Inflammatory macrophage (primary cell): ENCODE data around the gene PDYN.

Experiments used
- DNase-seq, 2 donors: peaks; one replicate each; pipeline ENCODE4 v3.0.0-alpha.2; 2020 to 2022

The PDYN gene

DNA sequence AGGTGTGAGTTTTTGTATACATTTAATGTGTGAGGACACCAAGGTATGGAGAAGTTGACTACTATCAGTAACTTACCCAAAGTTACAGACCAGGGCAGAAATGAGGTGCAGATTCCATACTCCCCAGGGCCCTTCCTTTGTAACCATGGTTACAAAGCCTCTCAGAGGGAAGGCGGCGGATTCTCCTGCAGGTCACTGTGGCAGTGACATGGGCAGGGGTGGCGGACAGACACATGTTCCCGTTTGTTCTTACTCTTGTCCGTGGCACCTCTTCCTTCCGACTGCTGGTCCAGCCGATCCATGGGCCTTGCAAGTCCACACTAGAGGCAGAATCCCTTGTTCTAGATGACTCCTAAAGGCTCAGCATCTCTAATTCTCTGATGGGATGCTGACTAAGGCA is 43.0 kb downstream of the PDYN start:
- DNase-seq = no peak

DNA sequence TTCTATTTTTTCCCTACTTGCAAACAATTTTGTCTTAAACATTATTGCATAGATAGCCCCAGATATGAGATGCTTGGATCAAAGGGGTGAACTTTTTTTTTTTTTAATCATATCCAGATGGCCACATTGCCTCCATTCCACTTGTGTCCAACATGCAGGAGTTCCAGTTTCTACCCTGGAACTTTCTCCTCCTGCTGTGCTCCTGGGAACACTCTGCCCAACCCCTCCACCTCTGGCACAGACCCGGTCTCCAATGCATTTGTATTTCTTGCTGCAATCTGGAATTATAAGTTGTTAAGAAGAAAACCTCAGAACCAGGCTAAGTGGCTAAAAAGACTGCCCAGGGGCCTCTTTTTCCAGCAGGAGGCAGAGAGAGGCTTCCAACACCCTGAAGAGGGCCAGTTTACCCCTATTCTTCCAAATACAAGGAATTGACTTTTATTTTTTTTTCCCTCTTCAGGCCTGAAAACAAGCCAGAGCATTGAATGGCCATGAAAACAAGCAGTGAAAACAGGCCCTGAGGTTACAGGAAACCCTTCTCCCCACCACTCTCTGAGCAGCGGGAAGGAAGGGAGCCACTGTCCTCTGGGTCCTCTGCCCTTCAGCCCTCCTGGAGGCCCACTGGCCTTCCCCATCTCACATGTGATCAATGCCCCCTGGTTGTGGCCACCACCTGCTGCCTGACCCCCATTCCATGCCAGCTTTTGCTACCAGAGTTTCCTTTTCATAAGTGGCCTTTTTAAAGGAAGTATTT is 44.3 kb downstream of the PDYN start:
- no peak for DNase-seq

DNA sequence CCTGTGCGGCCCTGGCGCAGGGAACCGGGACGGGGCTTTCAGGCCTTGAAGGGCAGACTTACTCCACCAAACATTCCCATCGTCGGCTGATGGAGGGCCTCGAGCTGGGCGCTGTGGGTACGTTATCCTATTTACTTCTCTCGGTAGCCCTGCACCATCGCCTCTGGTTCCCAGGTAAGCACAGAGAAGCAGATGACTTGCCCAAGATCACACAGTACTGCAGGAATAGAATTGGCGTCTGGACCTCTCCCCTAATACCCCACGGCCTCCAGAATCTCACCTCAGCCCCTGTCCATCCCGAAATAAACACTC is 46.4 kb downstream of the PDYN start:
- DNase-seq = no peak

DNA sequence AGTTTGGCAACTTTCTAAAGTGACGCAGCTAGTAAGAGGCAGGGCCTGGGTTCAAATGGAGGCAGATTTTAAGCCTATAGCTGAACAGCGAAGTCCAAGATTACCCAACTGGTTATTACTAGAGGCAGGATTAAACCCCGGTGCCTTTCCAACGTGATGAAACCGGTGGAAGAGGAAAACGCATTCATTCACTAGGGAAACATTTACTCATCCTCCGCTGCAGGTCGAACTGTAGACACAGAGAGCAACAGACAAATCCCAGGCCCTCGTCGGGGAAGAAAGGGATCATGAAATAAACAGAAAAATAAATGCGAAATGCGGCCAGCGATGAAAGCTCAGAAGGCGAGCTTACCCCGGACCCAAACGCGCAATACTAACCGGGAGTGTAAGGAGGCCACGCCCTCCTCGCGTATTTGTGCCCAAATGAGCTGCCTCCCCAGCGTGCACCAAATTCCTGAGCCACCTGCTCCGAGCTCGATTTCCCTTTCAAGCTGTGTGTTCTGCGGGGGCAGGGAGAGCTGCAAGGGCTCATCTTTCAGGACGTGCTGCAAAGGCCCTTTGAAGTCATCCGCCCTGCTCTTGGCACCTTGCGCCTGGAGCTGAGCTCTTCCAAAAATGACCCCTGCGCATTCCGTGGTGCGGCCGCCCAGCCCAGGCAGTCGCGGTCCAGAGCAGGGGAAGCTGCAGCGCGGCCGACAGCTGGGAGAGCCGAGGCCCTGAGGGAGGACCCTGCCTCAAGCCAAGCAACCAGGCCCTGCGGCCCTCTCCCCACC is 46.9 kb downstream of the PDYN start:
- peak; percentile 93 to 94 for DNase-seq

DNA sequence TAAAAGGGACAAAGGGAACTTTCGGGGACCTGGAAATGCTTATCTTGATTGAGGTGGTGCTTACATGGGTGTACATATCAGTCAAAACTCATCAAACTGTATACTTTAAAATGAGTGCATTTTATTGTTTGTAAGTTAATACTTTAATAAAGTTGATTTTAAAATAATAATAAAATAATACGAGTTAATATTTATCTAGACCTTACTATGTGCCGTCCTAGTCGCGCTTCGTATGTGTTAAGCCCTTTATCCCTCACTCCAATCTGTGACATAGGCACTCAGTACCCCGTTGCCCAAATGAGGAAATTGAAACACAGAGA is 47.5 kb downstream of the PDYN start:
- no peak for DNase-seq

DNA sequence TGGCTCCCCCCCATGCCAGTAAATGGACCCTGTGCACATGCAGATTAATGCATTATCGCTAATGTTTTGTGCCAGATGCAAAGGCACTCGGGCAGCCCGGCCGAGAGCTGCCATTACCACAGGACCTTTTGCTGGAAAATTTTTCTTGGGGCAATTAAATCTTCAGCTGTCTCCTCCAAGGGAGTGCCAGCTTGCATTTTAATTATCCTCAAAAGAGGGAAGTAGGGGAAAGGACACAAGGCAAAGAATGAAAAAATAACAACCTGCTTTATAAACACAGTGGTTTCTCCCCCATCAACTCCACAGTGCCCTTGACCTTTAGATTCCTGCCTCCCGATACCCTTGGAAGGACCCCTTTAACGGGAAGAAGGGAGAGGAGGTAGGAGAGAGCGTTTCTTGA is 48.2 kb downstream of the PDYN start:
- DNase-seq = peak; percentile 31 to 60

DNA sequence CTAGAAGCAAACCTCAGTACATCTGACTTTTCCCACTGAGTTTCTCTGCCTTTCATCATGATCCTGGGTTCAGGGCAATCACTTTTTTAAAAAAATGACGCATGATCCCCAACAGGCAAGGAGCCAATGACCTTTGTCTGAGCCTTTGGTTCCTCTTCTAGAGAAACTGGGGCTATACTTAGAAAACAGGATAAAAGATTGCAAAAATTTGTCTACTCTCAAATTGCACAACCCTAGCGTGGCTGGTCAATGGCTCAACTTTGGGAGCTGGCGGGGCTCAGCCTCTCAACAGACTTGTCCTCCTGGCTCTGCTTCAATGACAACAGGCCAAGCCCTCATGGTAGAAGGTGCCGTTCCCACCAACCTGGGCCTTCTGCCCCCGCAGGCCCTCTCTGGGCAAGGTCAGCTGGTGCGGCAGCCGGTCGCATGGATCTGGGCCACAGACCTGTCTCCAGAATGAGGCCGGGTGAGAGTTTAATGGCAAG is 48.7 kb downstream of the PDYN start:
- DNase-seq = peak; percentile 97 to 98

DNA sequence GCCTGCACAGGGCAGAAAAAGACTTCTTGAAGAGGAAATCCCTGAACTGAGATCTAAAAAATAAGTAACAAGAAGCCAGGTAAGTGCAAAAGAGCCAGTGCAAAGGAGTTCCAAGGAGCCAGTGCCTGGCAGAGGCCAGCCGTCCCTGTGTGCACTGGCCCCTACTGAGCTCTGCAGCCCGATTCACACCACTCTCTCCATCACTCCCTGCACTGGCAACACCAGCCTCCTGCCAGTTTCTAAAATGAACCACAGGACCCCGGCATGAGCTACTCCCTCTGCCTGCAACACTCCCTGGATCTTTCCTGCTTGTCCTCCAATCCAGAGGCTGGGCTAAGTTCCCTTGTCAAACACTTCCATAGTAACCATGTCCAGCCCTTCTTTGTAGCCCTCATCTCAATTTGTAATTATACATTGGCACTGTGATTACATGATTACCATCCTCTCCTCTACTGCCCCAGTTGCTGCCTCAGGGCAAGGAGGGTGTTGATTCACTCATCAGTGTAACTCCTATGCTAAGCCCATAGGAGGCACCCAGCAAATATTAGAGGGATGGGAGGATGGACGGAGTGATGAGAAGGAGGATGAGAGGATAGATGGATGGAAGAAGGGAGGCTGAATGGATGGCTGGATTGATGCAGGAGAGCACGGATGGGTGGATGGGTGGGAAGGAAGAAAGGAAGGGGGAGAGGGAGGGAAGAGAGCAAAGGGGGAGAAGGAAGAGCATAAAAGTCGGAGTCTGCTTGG is 49.3 kb downstream of the PDYN start:
- no peak for DNase-seq

DNA sequence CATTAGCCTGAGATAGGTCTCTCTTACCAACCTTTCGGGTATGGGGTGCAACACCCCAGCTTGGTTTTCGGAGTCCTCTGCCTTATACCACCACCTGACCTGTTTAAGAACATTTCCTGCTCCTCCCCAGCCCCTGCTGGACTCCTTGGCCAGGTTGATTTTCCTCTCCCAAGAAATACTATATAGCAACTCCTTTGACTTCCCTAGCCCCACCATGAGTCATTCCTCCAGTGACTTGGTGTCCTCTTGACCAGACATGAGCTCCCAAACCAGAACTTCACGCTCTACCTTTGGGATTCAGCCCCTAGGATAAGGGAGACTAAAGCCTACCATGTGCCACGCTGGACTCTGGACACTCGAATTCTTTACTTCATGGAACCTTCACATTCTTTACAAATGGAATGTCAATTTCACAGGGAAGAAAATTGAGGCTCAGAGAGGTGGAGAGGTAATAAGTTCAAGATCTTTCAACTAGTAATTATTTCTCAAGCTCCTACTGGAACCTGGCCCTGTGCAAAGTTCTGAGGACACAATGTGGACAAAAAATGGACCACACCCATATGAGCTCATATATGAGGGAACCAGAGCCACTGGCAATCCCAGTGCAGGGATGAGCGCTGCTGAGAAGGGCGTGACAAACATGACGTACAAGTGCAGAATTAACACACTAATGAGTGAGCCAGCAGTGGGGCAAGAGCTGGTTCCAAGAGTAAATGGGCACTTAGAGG is 50.4 kb downstream of the PDYN start:
- peak; percentile 92 to 96 for DNase-seq

DNA sequence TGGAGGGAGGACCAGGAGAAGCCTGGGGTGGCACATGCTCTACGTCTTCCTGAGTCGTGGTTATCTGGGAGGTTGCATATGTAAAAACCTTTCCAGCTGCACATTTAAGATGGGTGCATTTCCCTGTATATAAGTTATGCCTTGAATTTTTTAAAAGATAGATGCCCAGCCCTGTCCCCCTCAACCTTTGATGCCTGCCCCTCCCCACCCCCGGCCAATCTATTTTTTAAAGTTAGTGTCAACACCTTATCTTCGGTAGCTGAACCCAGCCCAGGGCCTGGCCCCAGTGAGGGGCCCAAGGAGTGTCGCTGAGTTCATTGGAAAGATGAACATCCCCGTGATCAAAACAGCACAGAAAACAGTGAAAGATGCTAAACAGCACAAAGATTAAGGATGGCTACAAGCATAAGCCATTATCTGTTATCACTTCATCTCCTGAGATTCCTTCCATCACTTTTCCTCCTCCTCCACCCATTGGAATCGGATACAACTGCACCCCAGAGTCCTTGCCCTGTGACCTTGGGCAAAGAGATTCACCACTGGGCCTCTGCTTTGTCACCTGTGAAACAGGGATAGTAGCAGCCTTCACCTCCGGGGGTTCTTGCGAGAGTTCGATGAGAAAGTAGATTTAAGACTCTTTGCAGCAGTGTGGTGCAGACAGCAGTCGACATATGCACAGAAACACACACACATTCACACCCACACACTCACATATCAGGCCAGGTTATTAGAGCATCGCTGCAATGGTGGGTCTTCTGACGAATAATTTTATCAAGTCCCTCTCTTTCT is 51.2 kb downstream of the PDYN start:
- no peak for DNase-seq

DNA sequence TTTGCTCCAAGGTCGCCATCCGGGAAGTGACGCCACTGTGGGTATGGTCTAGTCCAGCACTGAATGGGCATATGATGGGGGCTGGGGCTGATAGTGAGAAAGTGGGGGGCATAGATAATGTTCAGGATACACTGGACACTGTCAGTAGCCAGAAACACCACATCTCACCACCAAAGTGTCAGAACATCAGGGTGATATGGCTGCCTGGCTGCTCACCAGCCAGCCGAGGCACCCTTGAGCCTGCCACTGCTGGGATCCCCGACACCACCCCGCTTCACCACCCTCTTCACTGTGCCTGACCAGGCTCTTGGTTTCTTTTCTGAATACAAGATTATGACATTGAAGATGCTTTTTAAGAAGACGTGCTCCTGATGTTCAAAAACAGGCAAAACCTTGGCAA is 51.8 kb downstream of the PDYN start:
- DNase-seq = no peak

DNA sequence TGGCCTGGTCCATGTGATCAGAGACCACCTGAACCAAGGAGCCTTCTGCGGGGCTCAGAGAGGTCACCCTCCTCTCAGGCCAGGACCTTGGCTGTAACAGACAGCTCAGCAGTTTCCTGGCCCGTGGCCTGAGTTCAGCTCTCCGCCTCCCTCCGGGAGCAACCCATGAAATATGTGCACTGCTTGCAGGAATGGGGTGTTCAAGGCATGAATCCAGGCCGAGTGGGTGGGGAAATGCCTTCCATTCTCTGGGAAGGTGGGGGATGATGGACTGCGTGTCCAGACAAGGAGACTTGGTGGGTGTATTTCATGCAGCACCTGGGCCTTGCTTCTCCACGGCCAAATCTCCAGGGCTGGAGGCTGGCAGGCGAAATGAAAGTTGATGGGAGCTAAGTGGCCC is 52.6 kb downstream of the PDYN start:
- DNase-seq = no peak

DNA sequence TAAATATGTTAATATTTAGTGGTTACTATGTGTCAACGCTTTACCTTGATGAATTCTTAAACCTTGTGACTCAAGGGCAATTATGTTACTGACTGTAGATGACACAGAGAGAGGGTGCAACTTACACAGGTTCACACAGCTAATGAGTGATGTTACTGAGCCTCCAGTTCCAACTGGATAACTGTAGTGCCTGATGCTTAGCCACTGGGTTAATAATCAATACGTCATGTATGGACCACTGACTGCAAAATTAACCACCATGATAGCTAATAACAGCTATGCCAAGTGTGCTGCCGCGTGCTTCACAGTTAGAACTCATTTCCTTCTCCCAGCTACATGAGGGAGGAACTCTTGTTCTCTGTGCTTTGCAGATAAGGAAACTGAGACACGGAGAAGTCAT is 53.3 kb downstream of the PDYN start:
- no peak for DNase-seq

DNA sequence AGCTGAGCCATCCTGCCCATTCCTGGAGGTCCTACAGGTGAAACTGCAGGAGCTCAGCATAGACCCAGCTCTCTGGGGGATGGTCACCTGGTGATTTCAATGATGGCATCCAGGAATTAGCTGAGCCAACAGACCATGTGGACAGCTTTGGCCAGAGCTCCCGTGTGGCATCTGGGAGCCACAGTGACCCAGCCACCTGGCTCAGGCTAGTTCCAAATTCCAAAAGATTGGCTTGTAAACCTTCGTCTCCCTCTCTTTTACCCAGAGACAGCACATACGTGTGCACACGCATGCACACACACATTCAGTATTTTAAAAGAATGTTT is 54.6 kb downstream of the PDYN start:
- DNase-seq = no peak

DNA sequence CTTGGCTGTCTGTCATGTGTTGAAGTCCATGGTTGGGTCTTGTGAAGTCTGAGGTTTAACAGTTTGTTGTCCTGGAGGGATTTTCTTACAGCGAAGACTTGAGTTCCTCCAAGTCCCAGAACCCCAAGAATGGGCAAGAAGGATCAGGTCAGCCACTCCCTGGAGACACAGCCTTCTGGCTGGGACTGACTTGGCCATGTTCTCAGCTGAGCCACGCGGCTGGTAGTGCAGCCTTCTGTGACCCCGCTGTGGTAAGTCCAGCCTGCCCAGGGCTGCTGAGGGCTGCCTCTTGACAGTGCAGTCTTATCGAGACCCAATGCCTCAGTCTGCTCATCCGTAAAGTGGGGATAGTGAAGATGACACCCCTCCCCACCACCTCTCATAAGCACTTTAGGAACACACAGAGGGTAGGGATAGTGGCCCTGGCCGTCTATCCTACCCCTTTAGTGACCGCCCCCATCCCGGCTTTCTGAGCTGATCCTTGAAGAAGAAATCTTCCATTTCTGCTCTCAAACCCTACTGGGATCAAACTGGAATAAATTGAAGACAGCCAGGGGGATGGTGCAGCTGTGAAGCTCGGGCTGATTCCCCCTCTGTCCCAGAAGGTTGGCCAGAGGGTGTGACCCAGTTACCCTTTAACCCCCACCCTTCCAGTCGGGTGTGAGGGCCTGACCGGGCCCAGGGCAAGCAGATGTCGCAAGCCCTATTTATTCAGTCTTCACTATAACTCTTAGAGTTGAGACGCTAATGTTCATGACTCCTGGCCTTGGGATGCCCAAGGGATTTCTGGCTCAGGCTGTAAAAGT is 55.2 kb downstream of the PDYN start:
- DNase-seq = no peak

DNA sequence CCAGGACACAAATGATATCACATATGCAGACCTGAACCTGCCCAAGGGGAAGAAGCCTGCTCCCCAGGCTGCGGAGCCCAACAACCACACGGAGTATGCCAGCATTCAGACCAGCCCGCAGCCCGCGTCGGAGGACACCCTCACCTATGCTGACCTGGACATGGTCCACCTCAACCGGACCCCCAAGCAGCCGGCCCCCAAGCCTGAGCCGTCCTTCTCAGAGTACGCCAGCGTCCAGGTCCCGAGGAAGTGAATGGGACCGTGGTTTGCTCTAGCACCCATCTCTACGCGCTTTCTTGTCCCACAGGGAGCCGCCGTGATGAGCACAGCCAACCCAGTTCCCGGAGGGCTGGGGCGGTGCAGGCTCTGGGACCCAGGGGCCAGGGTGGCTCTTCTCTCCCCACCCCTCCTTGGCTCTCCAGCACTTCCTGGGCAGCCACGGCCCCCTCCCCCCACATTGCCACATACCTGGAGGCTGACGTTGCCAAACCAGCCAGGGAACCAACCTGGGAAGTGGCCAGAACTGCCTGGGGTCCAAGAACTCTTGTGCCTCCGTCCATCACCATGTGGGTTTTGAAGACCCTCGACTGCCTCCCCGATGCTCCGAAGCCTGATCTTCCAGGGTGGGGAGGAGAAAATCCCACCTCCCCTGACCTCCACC is 56.4 kb downstream of the PDYN start:
- no peak for DNase-seq

DNA sequence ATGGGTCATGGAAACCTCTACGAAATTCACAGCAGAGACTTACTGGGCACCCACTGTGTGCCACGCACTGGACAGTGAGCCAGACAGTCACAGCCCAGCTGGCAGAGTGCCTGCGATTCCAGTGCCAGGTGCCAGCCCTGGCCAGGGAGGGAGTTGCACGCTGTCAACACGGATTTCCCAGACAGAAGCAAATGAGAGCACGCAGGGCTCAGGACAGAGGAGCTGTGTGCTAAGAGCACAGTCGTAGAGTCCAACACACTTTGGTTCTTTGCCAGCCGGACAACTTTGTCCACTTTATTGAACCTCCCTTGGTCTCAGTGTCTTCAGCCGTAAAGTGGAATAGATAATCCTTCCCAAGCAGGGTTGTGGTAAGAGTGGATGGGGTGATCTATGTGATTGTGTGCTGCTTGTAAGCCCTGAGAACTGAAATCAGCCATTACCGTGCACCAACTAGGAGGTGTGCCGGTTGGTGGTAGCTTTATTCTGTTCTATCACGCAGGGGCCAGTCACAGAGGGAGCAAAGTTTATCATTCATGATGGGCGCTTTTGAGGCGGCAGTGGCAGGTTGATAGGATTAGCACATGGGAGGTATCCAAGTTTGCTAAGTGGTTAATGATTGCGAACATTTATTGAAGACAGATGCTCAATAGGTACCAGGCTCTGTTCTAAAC is 58.0 kb downstream of the PDYN start:
- DNase-seq = no peak

DNA sequence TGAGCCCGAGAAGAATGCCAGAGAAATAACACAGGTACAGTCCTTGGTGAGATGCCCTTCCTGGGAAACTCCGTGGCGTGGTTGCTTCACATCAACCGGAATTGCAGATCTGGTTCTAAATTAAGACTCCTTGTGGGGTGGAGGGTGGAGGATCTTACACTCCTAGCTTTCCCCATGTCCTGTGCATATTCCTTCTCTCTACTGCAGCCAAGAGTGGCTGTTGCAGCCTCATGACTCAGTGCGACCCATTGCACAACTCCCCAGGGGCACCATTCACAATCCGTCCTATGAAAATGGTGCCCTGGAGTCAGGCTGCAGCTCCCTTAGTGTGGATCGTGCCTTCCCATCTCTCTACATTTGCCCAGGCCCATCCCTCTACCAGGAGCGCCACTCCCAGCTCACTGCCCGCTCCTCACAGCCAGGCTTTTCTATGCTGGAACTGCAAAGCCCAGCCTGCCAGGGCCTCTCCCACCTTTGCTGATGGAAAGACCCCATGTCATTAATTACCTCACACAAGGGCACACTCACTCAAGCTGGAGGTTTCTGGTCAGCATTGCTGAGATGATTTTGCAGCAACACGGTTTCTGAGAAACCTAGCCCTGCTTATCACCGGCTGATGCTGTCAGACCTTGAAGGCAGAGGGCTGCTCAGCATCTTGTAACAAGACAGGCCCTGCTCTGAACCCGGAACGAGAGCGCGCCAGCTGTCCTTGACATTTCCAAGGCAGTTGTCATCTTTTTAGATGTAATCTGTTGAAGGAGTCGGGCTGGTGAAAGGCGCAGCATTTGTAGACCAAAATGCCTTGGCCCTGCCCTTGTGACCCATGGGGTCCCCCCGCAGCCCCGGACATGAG is 58.9 kb downstream of the PDYN start:
- peak; percentile 61 to 63 for DNase-seq

DNA sequence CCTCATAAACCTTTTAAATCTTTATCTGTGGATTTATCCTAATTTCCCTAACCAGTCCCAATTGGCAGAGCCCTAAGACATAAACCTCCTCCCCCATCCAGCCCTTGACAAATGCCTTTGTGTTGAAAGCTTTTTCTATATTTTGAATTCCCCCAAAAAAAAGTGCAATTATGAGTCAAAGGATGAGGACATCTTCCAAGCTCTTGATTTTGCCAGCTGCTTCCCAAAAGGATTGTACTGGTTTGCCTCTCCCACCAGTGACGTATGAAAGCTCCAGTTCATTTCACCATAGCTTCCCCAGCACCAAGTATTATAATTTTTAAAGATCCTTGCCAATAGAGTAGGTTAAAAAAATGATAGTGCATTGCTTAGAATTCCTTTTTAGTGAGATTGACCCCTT is 59.7 kb downstream of the PDYN start:
- peak; percentile 61 to 83 for DNase-seq
